Caco-2 (cell line): ENCODE measurements around the gene TP53BP1. TPM values are rescaled to one million over a fixed set of nuclear protein-coding genes. Genes with fewer than 3 reads are reported as not detected.
A peak's percentile ranks its signal among the peaks of the same experiment; 100 is the strongest.

Experiments used
- BruUV-seq: library from RNA; stranded (reverse); fragments of 400-500 nt; replicated peaks from 2 replicates; lab custom pipeline; 2021; lab: Mats Ljungman, UMichigan
- CTCF ChIA-PET: fragments of 300-600 bp; sonication (Branson Sonifier 250); formaldehyde crosslinking; loops from one replicate; lab custom pipeline; 2022; ENCODE audit warnings: antibody characterized with exemption; lab: Charles Lee
- POLR2A ChIA-PET: fragments of 300-600 bp; sonication (Branson Sonifier 250); formaldehyde crosslinking; loops from one replicate; lab custom pipeline; 2022; ENCODE audit warnings: antibody characterized with exemption; lab: Charles Lee
- DNase-seq, 2 experiments: peaks; one replicate each; pipeline versions ENCODE4 v3.0.0 to v3.0.0-alpha.2; 2020 to 2022
- H3K27me3 ChIP-seq: replicated peaks from 2 replicates; pipeline ENCODE4 v1.6.0; 2011; ENCODE audit warnings: low read length; ENCODE audit not compliant: control insufficient read depth, insufficient read depth
- H3K36me3 ChIP-seq: 2 replicates; pipeline ENCODE4 v1.5.1; 2011; ENCODE audit warnings: low read length; ENCODE audit not compliant: control insufficient read depth, insufficient read depth
- H3K4me1 ChIP-seq: fragments of 250-450 bp; sonication (Bioruptor Pico); 2 replicates; pipeline ENCODE4 v1.5.1; 2020; ENCODE audit warnings: mild to moderate bottlenecking
- H3K4me3 ChIP-seq: 2 replicates; pipeline ENCODE4 v1.5.1; 2011; ENCODE audit warnings: low read depth, mild to moderate bottlenecking, control low read depth, low read length
- H3K9me3 ChIP-seq: fragments of 250-450 bp; sonication (Bioruptor Pico); 2 replicates; pipeline ENCODE4 v1.5.1; 2020; ENCODE audit warnings: mild to moderate bottlenecking, moderate library complexity
- H3K27ac Mint-ChIP-seq: one replicate; pipeline ENCODE4 v1.8.0; 2022; ENCODE audit warnings: mixed read lengths; ENCODE audit not compliant: unreplicated experiment
- H3K27me3 Mint-ChIP-seq: one replicate; pipeline ENCODE4 v1.8.0; 2022; ENCODE audit warnings: mixed read lengths; ENCODE audit not compliant: insufficient read depth, unreplicated experiment
- H3K36me3 Mint-ChIP-seq: one replicate; pipeline ENCODE4 v1.8.0; 2022; ENCODE audit warnings: mild to moderate bottlenecking, mixed read lengths; ENCODE audit not compliant: insufficient read depth, unreplicated experiment
- H3K4me1 Mint-ChIP-seq: one replicate; pipeline ENCODE4 v1.8.0; 2022; ENCODE audit warnings: low read depth, mixed read lengths; ENCODE audit not compliant: unreplicated experiment
- H3K4me3 Mint-ChIP-seq: one replicate; pipeline ENCODE4 v1.8.0; 2022; ENCODE audit warnings: mild to moderate bottlenecking, moderate library complexity, mixed read lengths; ENCODE audit not compliant: unreplicated experiment
- H3K9me3 Mint-ChIP-seq: one replicate; pipeline ENCODE4 v1.8.0; 2022; ENCODE audit warnings: mixed read lengths; ENCODE audit not compliant: unreplicated experiment
- CTCF ChIP-seq, 2 experiments: fragments of 200-600 bp in 1 of 2; IDR thresholded peaks; 1 replicate in 1 of 2; 2 replicates in 1 of 2; pipeline versions ENCODE4 v1.5.1 to v1.8.0; 2011 to 2022; ENCODE audit warnings: antibody characterized with exemption in 1 of 2, control low read depth in 1 of 2, inconsistent platforms in 1 of 2, low read depth in 1 of 2, low read length in 1 of 2, mild to moderate bottlenecking in 1 of 2, moderate library complexity in 1 of 2; ENCODE audit not compliant: insufficient read depth in 1 of 2, severe bottlenecking in 1 of 2, unreplicated experiment in 1 of 2
- intact Hi-C: fragments of 100-400 bp; cut with micrococcal nuclease; formaldehyde crosslinking; loops from one replicate; pipeline ENCODE4 v1.10.0; 2022; ENCODE audit not compliant: unreplicated experiment
- total RNA-seq: library from RNA; stranded (reverse); gene quantifications from 2 replicates; pipeline ENCODE4 v1.2.3, GENCODE V29; 2022

Gene TP53BP1
- total RNA-seq, 1 experiment from 2014 or later, result 39.8 TPM

GRCh38 chr15:43406808-43407207 lies 86.1 kb downstream of the TP53BP1 start:
- BruUV-seq, result no TSS peak

DNA sequence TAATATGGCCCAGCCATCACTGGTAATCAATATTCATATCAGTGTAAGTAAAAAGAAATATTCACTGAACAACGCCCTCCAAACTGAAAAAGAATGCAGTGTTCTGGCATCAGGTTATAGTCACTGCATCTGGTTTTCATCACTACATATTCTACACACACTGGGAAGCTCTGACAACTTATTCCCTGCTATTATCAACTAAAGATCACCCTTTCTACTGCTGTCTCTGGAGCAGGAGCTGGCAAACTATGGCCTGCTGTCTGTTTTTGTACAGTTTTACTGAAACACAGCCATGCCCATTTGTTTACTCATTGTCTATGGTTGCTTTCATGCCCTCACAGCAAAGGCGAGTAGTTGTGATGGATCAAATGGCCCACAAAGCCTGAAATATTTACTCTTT lies 86.8 kb downstream of the TP53BP1 start:
- TSS peak; percentile 17 for BruUV-seq
- intact Hi-C loops, result no loop called here
- H3K36me3 Mint-ChIP-seq, result peaks cover 74% of the 10 kb centered on the region

More at GRCh38 chr15:43406808-43407207, 86.1 kb downstream of the TP53BP1 start:
- ChIA-PET POLR2A (no interaction called here), CTCF (no interaction called here)
- Mint-ChIP-seq H3K27ac (no peak overlapping the region), H3K36me3 (peaks cover 68% of the 10 kb centered on the region), H3K4me1 (no peaks in the 10 kb centered on the region), H3K27me3 (no peaks in the 10 kb centered on the region), H3K9me3 (no peaks in the 10 kb centered on the region), H3K4me3 (no peak overlapping the region)
- H3K36me3 ChIP-seq, result peaks cover 3% of the 10 kb centered on the region
- no peaks in the 10 kb centered on the region for H3K9me3 ChIP-seq
- H3K27me3 ChIP-seq, result no peaks in the 10 kb centered on the region
- TF ChIP-seq CTCF (IDR thresholded peaks at IDR 0.05; ENCODE audit: insufficient read depth in 1 of 2, low read depth in 1 of 2, low read length in 1 of 2, severe bottlenecking in 1 of 2, unreplicated experiment in 1 of 2), result no peak
- intact Hi-C loops, result no loop called here
- no peak overlapping the region for H3K4me3 ChIP-seq
- no peak for DNase-seq
- no peaks in the 10 kb centered on the region for H3K4me1 ChIP-seq

DNA sequence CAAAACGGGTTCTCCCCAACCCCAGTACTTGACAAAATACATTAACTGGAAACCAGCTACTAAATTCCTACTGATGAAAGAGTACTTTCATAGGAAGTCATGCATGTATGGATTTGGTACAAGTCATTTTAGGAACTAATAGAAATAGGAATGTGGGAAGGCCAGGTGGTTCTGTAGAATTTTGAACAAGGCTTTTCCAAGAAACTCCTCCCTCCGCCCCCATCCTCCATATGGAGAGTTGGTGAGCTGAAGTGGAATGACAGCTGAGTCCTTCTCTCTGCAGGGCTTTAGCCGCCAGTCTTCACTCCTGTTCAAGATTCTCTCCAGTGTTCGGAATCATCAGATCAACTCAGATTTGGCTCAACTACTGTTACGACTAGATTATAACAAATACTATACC lies 88.8 kb downstream of the TP53BP1 start:
- CTCF ChIA-PET, result no interaction called here
- no peaks in the 10 kb centered on the region for H3K27me3 Mint-ChIP-seq
- H3K4me3 Mint-ChIP-seq, result no peak overlapping the region
- BruUV-seq, result no TSS peak
- intact Hi-C loops, result no loop called here
- Histone ChIP-seq H3K4me1 (no peaks in the 10 kb centered on the region), H3K4me3 (no peak overlapping the region), H3K9me3 (no peaks in the 10 kb centered on the region), H3K36me3 (peaks cover 3% of the 10 kb centered on the region), H3K27me3 (no peaks in the 10 kb centered on the region)
- POLR2A ChIA-PET, result no interaction called here
- H3K36me3 Mint-ChIP-seq, result peaks cover 87% of the 10 kb centered on the region
- no peaks in the 10 kb centered on the region for H3K9me3 Mint-ChIP-seq
- TF ChIP-seq CTCF (IDR thresholded peaks at IDR 0.05; ENCODE audit: insufficient read depth in 1 of 2, low read depth in 1 of 2, low read length in 1 of 2, severe bottlenecking in 1 of 2, unreplicated experiment in 1 of 2), result no peak
- no peak for DNase-seq
- no peak overlapping the region for H3K27ac Mint-ChIP-seq
- H3K4me1 Mint-ChIP-seq, result no peaks in the 10 kb centered on the region

More for the DNA sequence above, 86.8 kb downstream of the TP53BP1 start:
- Histone ChIP-seq H3K27me3 (no peaks in the 10 kb centered on the region), H3K4me3 (no peak overlapping the region), H3K36me3 (peaks cover 3% of the 10 kb centered on the region), H3K9me3 (no peaks in the 10 kb centered on the region), H3K4me1 (no peaks in the 10 kb centered on the region)
- CTCF ChIA-PET, result no interaction called here
- TF ChIP-seq CTCF (IDR thresholded peaks at IDR 0.05; ENCODE audit: insufficient read depth in 1 of 2, low read depth in 1 of 2, low read length in 1 of 2, severe bottlenecking in 1 of 2, unreplicated experiment in 1 of 2), result no peak
- H3K4me1 Mint-ChIP-seq, result no peaks in the 10 kb centered on the region
- no peaks in the 10 kb centered on the region for H3K9me3 Mint-ChIP-seq
- POLR2A ChIA-PET, result no interaction called here
- no peaks in the 10 kb centered on the region for H3K27me3 Mint-ChIP-seq
- no peak overlapping the region for H3K27ac Mint-ChIP-seq
- H3K4me3 Mint-ChIP-seq, result no peak overlapping the region
- DNase-seq, result no peak
